ENCODE data around the gene MYH6.

MYH6 gene

GRCh38 chr14:23376482-23377197 is 31.4 kb downstream of the MYH6 start, which contains the start of gene CMTM5:
TSS of gene CMTM5 (plus strand) at chr14:23377046. CDS start at chr14:23377252, 206 bp downstream.
- no peak for DNase-seq (ENCODE audit: low read depth)

GRCh38 chr14:23375527-23376251 is 32.4 kb downstream of the MYH6 start:
- no peak for DNase-seq (ENCODE audit: low read depth)

GRCh38 chr14:23373041-23373440 is 35.0 kb downstream of the MYH6 start:
- no peak for DNase-seq (ENCODE audit: low read depth)

- DNase-seq (ENCODE audit: low read depth) = no peak
Observed at GRCh38 chr14:23372509-23372908, 35.6 kb downstream of the MYH6 start, which contains the start of gene IL25. TSS of gene IL25 (plus strand) at chr14:23372809.

- DNase-seq (ENCODE audit: low read depth) = no peak
Observed at GRCh38 chr14:23371865-23372264, 36.2 kb downstream of the MYH6 start.

GRCh38 chr14:23370221-23370620 is 37.9 kb downstream of the MYH6 start:
- DNase-seq (ENCODE audit: low read depth) = no peak

GRCh38 chr14:23366426-23366921 is 41.6 kb downstream of the MYH6 start:
- DNase-seq (ENCODE audit: low read depth) = no peak

- DNase-seq (ENCODE audit: low read depth) = no peak
Observed at GRCh38 chr14:23365732-23366425, 42.2 kb downstream of the MYH6 start.

GRCh38 chr14:23365036-23365731 is 42.9 kb downstream of the MYH6 start, which contains the start of gene EFS:
TSS of gene EFS (minus strand) at chr14:23365172. CDS start at chr14:23365025, 147 bp downstream.
- no peak for DNase-seq (ENCODE audit: low read depth)

GRCh38 chr14:23364164-23365035 is 43.7 kb downstream of the MYH6 start:
- DNase-seq (ENCODE audit: low read depth) = no peak

- DNase-seq (ENCODE audit: low read depth) = no peak
Observed at GRCh38 chr14:23362200-23362599, 45.9 kb downstream of the MYH6 start.

GRCh38 chr14:23361763-23362162 is 46.3 kb downstream of the MYH6 start:
- DNase-seq (ENCODE audit: low read depth) = no peak

- no peak for DNase-seq (ENCODE audit: low read depth)
Observed at GRCh38 chr14:23361320-23361719, 46.8 kb downstream of the MYH6 start.

GRCh38 chr14:23360496-23360895 is 47.6 kb downstream of the MYH6 start:
- no peak for DNase-seq (ENCODE audit: low read depth)

- no peak for DNase-seq (ENCODE audit: low read depth)
Observed at GRCh38 chr14:23359722-23360447, 48.2 kb downstream of the MYH6 start.

GRCh38 chr14:23359167-23359626 is 48.9 kb downstream of the MYH6 start:
- DNase-seq (ENCODE audit: low read depth) = no peak

- DNase-seq (ENCODE audit: low read depth) = no peak
Observed at GRCh38 chr14:23358553-23359166, 49.4 kb downstream of the MYH6 start.

GRCh38 chr14:23358042-23358441 is 50.0 kb downstream of the MYH6 start:
- no peak for DNase-seq (ENCODE audit: low read depth)

GRCh38 chr14:23357261-23357660 is 50.8 kb downstream of the MYH6 start:
- no peak for DNase-seq (ENCODE audit: low read depth)

GRCh38 chr14:23356662-23357061 is 51.4 kb downstream of the MYH6 start:
- DNase-seq (ENCODE audit: low read depth) = no peak

Data from HS-27A (cell line).